Measurements from ENCODE around the gene CCDC8. TPM values are rescaled to one million over a fixed set of nuclear protein-coding genes. Genes with fewer than 3 reads are reported as not detected.

Gene CCDC8
- total and polyA plus RNA-seq, 2 of the 4 experiments (the other 2 are of a cell fraction), result 9.3 to 10.2 TPM

GRCh38 chr19:46402725-46403124 is 10.6 kb downstream of the CCDC8 start:
- H3K4me3 ChIP-seq (ENCODE audit: insufficient read depth, low read depth, low read length), result no peak overlapping the region
- no peaks in the 10 kb centered on the region for H3K36me3 ChIP-seq (ENCODE audit: control insufficient read depth, insufficient read depth, low read length)
- intact Hi-C loops (cut with micrococcal nuclease), result loop anchor here (1.0 kb wide), 1 partner anchor 85 kb away; no protein-coding TSS in a partner anchor
- dilution Hi-C loops (cut with HindIII; ENCODE audit: low sequenced_read_pairs, unreplicated experiment), result no loop called here
- no peak overlapping the region for H3K23ac ChIP-seq (ENCODE audit: low read depth, low read length)
- no peak for DNase-seq
- in situ Hi-C loops (cut with MboI; ENCODE audit: low sequenced_read_pairs), result loop anchor here (5.0 kb wide), 1 partner anchor 85 kb away; no protein-coding TSS in a partner anchor
- H2BK15ac ChIP-seq (ENCODE audit: low read depth, low read length), result no peak overlapping the region
- H3K27me3 ChIP-seq (ENCODE audit: control insufficient read depth, insufficient read depth, low read length), result peaks cover under 1% of the 10 kb centered on the region; the same call in 1 of the 2 replicates
- ChIA-PET POLR2A (ENCODE audit: unreplicated experiment) (no interaction called here), CTCF (interaction anchor here (0.9 to 1.1 kb wide), 2 partner anchors 11 to 85 kb away, joined by 4 to 13 read pairs; no protein-coding TSS in a partner anchor)
- peaks cover 6% of the 10 kb centered on the region; the same call in 1 of the 2 replicates for H3K4me1 ChIP-seq (ENCODE audit: control insufficient read depth, insufficient read depth, low read length)
- no peaks in the 10 kb centered on the region; the same call in 1 of the 2 replicates for H4K20me1 ChIP-seq (ENCODE audit: insufficient read depth, low read length)
- BruUV-seq (replicated peaks), result no TSS peak
- no peak overlapping the region for H2BK120ac ChIP-seq (ENCODE audit: low read depth, low read length)
- 0 out of 4 replicates have a peak, but pooled peaks cover 0 to under 1% of the 10 kb centered on the region in 2 experiments for H3K79me1 ChIP-seq (ENCODE audit: low read depth in 1 of 2, low read length in 2 of 2)
- no peak overlapping the region for H4K91ac ChIP-seq (ENCODE audit: insufficient read depth, low read depth, low read length)
- no peak for TF ChIP-seq RAD21 (IDR thresholded peaks at IDR 0.05; ENCODE audit: low read length)
- TF ChIP-seq CEBPB (IDR thresholded peaks at IDR 0.05; ENCODE audit: low read depth, low read length), result no peak
- no peak for TF ChIP-seq MXI1 (IDR thresholded peaks at IDR 0.05; ENCODE audit: borderline replicate concordance, low read depth, low read length)
- no peak for TF ChIP-seq SMC3 (IDR thresholded peaks at IDR 0.05; ENCODE audit: low read depth, low read length)
- TF ChIP-seq ELK1 (IDR thresholded peaks at IDR 0.05; ENCODE audit: borderline replicate concordance, low read depth, low read length), result no peak
- TF ChIP-seq MAZ (IDR thresholded peaks at IDR 0.05; ENCODE audit: borderline replicate concordance, low read depth, low read length), result no peak
- TF ChIP-seq RCOR1 (IDR thresholded peaks at IDR 0.05; ENCODE audit: insufficient replicate concordance, low read length), result no peak
- TF ChIP-seq POLR2A (IDR thresholded peaks at IDR 0.05; ENCODE audit: low read depth, low read length), result no peak
- no peak for TF ChIP-seq MAFK (IDR thresholded peaks at IDR 0.05; ENCODE audit: low read depth, low read length)
- TF ChIP-seq NFE2L2 (IDR thresholded peaks at IDR 0.05; ENCODE audit: low read depth, low read length), result no peak
- TF ChIP-seq CHD1 (IDR thresholded peaks at IDR 0.05; ENCODE audit: low read depth, low read length), result no peak
- no peak for TF ChIP-seq RFX5 (IDR thresholded peaks at IDR 0.05; ENCODE audit: low read depth, low read length)
- no peak overlapping the region for H3K14ac ChIP-seq (replicated peaks; ENCODE audit: low read depth, low read length)
- no peak overlapping the region for H2AK5ac ChIP-seq (ENCODE audit: low read depth, low read length)
- H3K9me3 ChIP-seq (ENCODE audit: control insufficient read depth, insufficient read depth, low read length), result no peaks in the 10 kb centered on the region
- H4K8ac ChIP-seq (ENCODE audit: low read depth in 2 of 2, low read length in 2 of 2), result no peak overlapping the region
- no peak overlapping the region for H2AK9ac ChIP-seq (replicated peaks; ENCODE audit: low read depth, low read length, poor library complexity)
- H3K18ac ChIP-seq (ENCODE audit: low read depth, low read length), result no peak overlapping the region
- no peak overlapping the region for H3K56ac ChIP-seq (ENCODE audit: extremely low read depth, insufficient read depth, low read length)
- H2BK5ac ChIP-seq (ENCODE audit: low read depth, low read length, poor library complexity, severe bottlenecking), result no peak overlapping the region
- no peak overlapping the region for H3K9ac ChIP-seq (ENCODE audit: low read depth, low read length)
- no peak overlapping the region for H3K4me2 ChIP-seq (ENCODE audit: low read depth, low read length)
- H4K5ac ChIP-seq (ENCODE audit: low read depth, low read length), result no peak overlapping the region
- H3K27ac ChIP-seq (ENCODE audit: insufficient read depth, low read length), result no peak overlapping the region
- ATAC-seq (ENCODE audit: low read depth), result no peak
- H3K4ac ChIP-seq (ENCODE audit: low read depth, low read length), result no peak overlapping the region
- H2AFZ ChIP-seq (replicated peaks; ENCODE audit: low read length, poor library complexity), result no peak overlapping the region
- H2BK20ac ChIP-seq (ENCODE audit: low read depth, low read length), result no peak overlapping the region
- peaks cover under 1% of the 10 kb centered on the region; the same call in 1 of the 2 replicates for H3K9me1 ChIP-seq (ENCODE audit: insufficient read depth, low read length)
- 98% methylated on average over 8 of the region's 11 CpGs; no CpG with 5 or more reads in 1 of the 2 experiments for WGBS, 2 experiments (ENCODE audit: extremely low coverage in 2 of 2, insufficient read length in 1 of 2)

Data from IMR-90 (cell line).